Mucosa of rectum (tissue), 2 donors: ENCODE results near the gene METRN.

Source experiments
- H3K27ac ChIP-seq, 2 donors: one replicate each; pipeline ENCODE4 v1.7.0; 2013; ENCODE audit warnings: inconsistent platforms in 2 of 2, low read depth in 2 of 2, low read length in 2 of 2
- H3K27me3 ChIP-seq, 2 donors: one replicate each; pipeline ENCODE4 v1.7.0; 2013; ENCODE audit warnings: low read length in 2 of 2; ENCODE audit not compliant: control insufficient read depth in 2 of 2, insufficient read depth in 2 of 2
- H3K36me3 ChIP-seq, 2 donors: one replicate each; pipeline ENCODE4 v1.7.0; 2013; ENCODE audit warnings: low read length in 2 of 2; ENCODE audit not compliant: control insufficient read depth in 2 of 2, insufficient read depth in 2 of 2
- H3K4me1 ChIP-seq, 2 donors: one replicate each; pipeline ENCODE4 v1.7.0; 2013; ENCODE audit warnings: low read length in 2 of 2, mild to moderate bottlenecking in 1 of 2; ENCODE audit not compliant: control insufficient read depth in 2 of 2, insufficient read depth in 2 of 2
- H3K4me3 ChIP-seq, 2 donors: one replicate each; pipeline ENCODE4 v1.7.0; 2013; ENCODE audit warnings: low read length in 2 of 2
- H3K9ac ChIP-seq, 2 donors: one replicate each; pipeline ENCODE4 v1.7.0; 2013; ENCODE audit warnings: low read length in 2 of 2, low read depth in 1 of 2, mild to moderate bottlenecking in 1 of 2
- H3K9me3 ChIP-seq, 2 donors: one replicate each; pipeline ENCODE4 v1.7.0; 2013; ENCODE audit warnings: low read length in 2 of 2; ENCODE audit not compliant: control insufficient read depth in 2 of 2
- donor health status: healthy.
- donor health status: Normal muscosa, but diverticular disease.

The METRN gene

GRCh38 chr16:693766-694165, 21.2 kb upstream of the METRN start:
- Histone ChIP-seq H3K4me1 (peaks cover 20 to 23% of the 10 kb centered on the region in 2 donors), H3K9me3 (no peaks in the 10 kb centered on the region), H3K36me3 (no peaks in the 10 kb centered on the region), H3K27me3 (peaks cover 2 to 12% of the 10 kb centered on the region in 2 donors), H3K27ac (no peak overlapping the region), H3K4me3 (no peak overlapping the region), H3K9ac (no peak overlapping the region)

- Histone ChIP-seq H3K27ac (no peak overlapping the region), H3K9ac (no peak overlapping the region), H3K4me1 (peaks cover 15 to 21% of the 10 kb centered on the region in 2 donors), H3K4me3 (no peak overlapping the region), H3K27me3 (peaks cover 4 to 12% of the 10 kb centered on the region in 2 donors), H3K9me3 (no peaks in the 10 kb centered on the region), H3K36me3 (no peaks in the 10 kb centered on the region)
These were observed 20.6 kb upstream of the METRN start for GRCh38 chr16:694187-694862.

GRCh38 chr16:694863-695354, 20.0 kb upstream of the METRN start:
- Histone ChIP-seq H3K27ac (no peak overlapping the region), H3K9ac (no peak overlapping the region), H3K27me3 (peaks cover 8 to 12% of the 10 kb centered on the region in 2 donors), H3K4me3 (peak overlapping the region; percentile 50 to 57), H3K4me1 (peaks cover 10 to 16% of the 10 kb centered on the region in 2 donors), H3K36me3 (no peaks in the 10 kb centered on the region), H3K9me3 (no peaks in the 10 kb centered on the region)

- Histone ChIP-seq H3K9me3 (no peaks in the 10 kb centered on the region), H3K4me1 (peaks cover 10 to 16% of the 10 kb centered on the region in 2 donors), H3K4me3 (peak overlapping the region; percentile 59 to 73), H3K9ac (peak overlapping the region; percentile 33 to 41), H3K27ac (peak overlapping the region; percentile 50 to 86), H3K27me3 (peaks cover 8 to 14% of the 10 kb centered on the region in 2 donors), H3K36me3 (no peaks in the 10 kb centered on the region)
These were observed 19.4 kb upstream of the METRN start for GRCh38 chr16:695355-696089.

GRCh38 chr16:698911-699671, 15.8 kb upstream of the METRN start:
- Histone ChIP-seq H3K4me1 (peaks cover 10 to 14% of the 10 kb centered on the region in 2 donors), H3K36me3 (no peaks in the 10 kb centered on the region), H3K27ac (no peak overlapping the region), H3K4me3 (no peak overlapping the region), H3K27me3 (peaks cover 29 to 40% of the 10 kb centered on the region in 2 donors), H3K9me3 (no peaks in the 10 kb centered on the region), H3K9ac (no peak overlapping the region)

GRCh38 chr16:700684-701584, 14.0 kb upstream of the METRN start:
- Histone ChIP-seq H3K9ac (no peak overlapping the region), H3K27ac (no peak overlapping the region), H3K27me3 (peaks cover 29 to 45% of the 10 kb centered on the region in 2 donors), H3K9me3 (no peaks in the 10 kb centered on the region), H3K4me1 (peaks cover 1 to 4% of the 10 kb centered on the region in 2 donors), H3K4me3 (no peak overlapping the region), H3K36me3 (no peaks in the 10 kb centered on the region)

- H3K4me1 ChIP-seq, result no peaks in the 10 kb centered on the region
- no peak overlapping the region for H3K4me3 ChIP-seq
- no peak overlapping the region for H3K27ac ChIP-seq
- H3K9me3 ChIP-seq, result no peaks in the 10 kb centered on the region
- H3K27me3 ChIP-seq, result peaks cover 41 to 58% of the 10 kb centered on the region in 2 donors
- no peak overlapping the region for H3K9ac ChIP-seq
- no peaks in the 10 kb centered on the region for H3K36me3 ChIP-seq
These were observed 12.6 kb upstream of the METRN start for GRCh38 chr16:702341-702740.

- no peaks in the 10 kb centered on the region for H3K4me1 ChIP-seq
- no peak overlapping the region for H3K4me3 ChIP-seq
- no peak overlapping the region for H3K27ac ChIP-seq
- H3K9ac ChIP-seq, result no peak overlapping the region
- H3K36me3 ChIP-seq, result no peaks in the 10 kb centered on the region
- H3K27me3 ChIP-seq, result peaks cover 47 to 68% of the 10 kb centered on the region in 2 donors
- no peaks in the 10 kb centered on the region for H3K9me3 ChIP-seq
These were observed 11.5 kb upstream of the METRN start for GRCh38 chr16:703406-703805.

- H3K27ac ChIP-seq, result no peak overlapping the region
- no peaks in the 10 kb centered on the region for H3K9me3 ChIP-seq
- H3K36me3 ChIP-seq, result no peaks in the 10 kb centered on the region
- H3K27me3 ChIP-seq, result peaks cover 47 to 73% of the 10 kb centered on the region in 2 donors
- H3K4me3 ChIP-seq, result no peak overlapping the region
- H3K4me1 ChIP-seq, result no peaks in the 10 kb centered on the region
- no peak overlapping the region for H3K9ac ChIP-seq
These were observed 10.9 kb upstream of the METRN start for GRCh38 chr16:704047-704446.
